LNCAP (cell line): ENCODE measurements around the gene NR2C2.

Experiments
- CTCF ChIP-seq: fragments of 450-650 bp; IDR thresholded peaks from 2 replicates; pipeline ENCODE4 v1.5.1; 2017; ENCODE audit warnings: mild to moderate bottlenecking

Gene NR2C2

GRCh38 chr3:15055019-15055557 is 107.7 kb downstream of the NR2C2 start:
- no peak for TF ChIP-seq CTCF

- TF ChIP-seq CTCF = no peak
These were observed 109.5 kb downstream of the NR2C2 start for GRCh38 chr3:15056676-15057404.

- TF ChIP-seq CTCF = no peak
These were observed 112.6 kb downstream of the NR2C2 start for GRCh38 chr3:15060029-15060428.

GRCh38 chr3:15063238-15063637 is 115.9 kb downstream of the NR2C2 start:
- TF ChIP-seq CTCF = no peak

- no peak for TF ChIP-seq CTCF
These were observed 116.4 kb downstream of the NR2C2 start for GRCh38 chr3:15063656-15064286.

GRCh38 chr3:15064299-15064834 is 117.0 kb downstream of the NR2C2 start:
- TF ChIP-seq CTCF = no peak

GRCh38 chr3:15064835-15065549 is 117.6 kb downstream of the NR2C2 start, which contains the start of gene MRPS25:
Gene MRPS25 (minus strand): TSS chr3:15065315. CDS start chr3:15065194, 121 bp downstream.
- no peak for TF ChIP-seq CTCF
